Measurements from ENCODE around the gene LSM14A.
A peak's percentile ranks its signal among the peaks of the same experiment; 100 is the strongest.
"Not testable (repeated sequence)": the region's sequence is repeated elsewhere in the genome, so short reads cannot be mapped to it uniquely, and the experiment has no call there.

LSM14A gene

DNA sequence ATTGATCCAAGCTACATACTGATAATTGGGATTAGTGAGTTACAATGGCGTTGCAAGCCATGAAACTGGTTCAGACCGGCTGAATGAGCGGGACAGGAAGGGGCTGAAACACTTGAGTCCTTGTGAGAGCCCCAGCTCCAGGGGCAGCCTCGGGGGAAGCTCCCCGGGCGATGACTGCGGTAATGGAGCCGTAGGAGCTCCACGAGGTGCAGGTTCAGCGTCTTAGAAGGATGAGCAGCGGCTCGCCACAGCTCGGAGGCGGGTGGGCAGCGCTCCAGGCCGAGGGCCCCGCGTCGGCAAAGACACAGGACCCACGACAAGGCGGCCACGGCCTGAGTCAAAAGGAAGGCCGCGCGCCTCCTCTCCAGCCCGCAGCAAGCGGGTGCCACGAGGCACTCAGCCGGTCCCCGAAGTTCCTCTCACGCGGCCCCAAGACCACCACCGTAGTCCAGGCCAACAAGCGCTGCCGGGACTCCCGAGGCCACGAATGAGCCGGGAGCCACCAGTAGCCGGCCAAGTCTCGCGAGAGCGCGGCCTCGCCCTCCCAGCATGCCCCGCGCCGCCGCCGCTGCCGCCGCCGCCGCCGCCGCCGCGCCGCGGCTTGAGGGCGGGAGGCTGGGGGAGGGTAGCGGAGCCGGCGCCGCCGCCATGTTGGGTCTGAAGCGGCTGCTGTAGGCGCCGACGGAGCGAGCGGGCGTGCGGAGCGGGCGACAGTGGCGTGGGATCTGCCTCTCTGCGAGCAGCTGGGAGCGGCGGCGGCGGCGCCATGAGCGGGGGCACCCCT lies at the start of gene LSM14A:
Gene LSM14A, plus strand, starts transcription at position 628 of the 784 bp plus-strand sequence. Its CDS starts 139 bp downstream, at position 767.
- DNase-seq (ENCODE audit: low read depth in 2 of 2) = peak; percentile 82 to 85

- DNase-seq (ENCODE audit: low read depth in 2 of 2) = no peak
These were observed 47.5 kb upstream of the LSM14A start for GRCh38 chr19:34124828-34125227.

- no peak for DNase-seq (ENCODE audit: low read depth in 2 of 2)
These were observed 45.3 kb upstream of the LSM14A start for GRCh38 chr19:34126966-34127365.

- no peak for DNase-seq (ENCODE audit: low read depth in 2 of 2)
These were observed 44.6 kb upstream of the LSM14A start for GRCh38 chr19:34127684-34128189.

DNA sequence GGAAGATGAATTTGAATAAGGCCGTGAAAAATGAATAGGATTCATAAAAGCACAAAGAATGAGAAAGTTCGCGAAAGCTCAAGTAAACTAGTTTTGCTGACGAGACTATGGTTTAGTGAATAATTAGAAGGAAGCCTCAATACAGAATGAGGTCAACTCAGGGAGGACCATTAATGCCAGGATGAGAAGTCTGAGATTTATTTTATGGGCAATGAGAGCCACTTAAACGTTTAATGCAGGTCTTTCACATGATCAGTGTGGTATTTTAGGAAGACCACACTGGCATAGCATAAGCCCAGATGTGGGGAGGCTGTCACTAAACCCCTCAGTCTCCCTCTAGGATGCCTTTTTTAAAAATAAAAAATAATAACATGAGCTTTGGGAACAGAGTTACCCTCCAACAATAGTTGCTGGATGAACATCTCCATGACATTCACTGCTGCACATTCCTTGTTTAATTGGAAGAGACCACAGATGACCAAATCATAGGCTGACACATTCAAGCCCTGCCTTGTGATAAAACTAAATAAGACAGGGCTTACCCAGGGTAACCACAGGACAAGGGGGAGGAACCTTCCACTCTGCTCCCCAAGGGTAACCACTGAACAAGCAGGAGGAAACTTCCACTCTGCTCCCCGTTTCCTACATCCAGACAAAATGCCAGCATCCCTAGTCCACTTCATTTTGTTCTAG lies 43.6 kb upstream of the LSM14A start:
- no peak for DNase-seq (ENCODE audit: low read depth in 2 of 2)

GRCh38 chr19:34131100-34131499 lies 41.2 kb upstream of the LSM14A start:
- no peak for DNase-seq (ENCODE audit: low read depth in 2 of 2)

- not testable (repeated sequence) for DNase-seq (ENCODE audit: low read depth in 2 of 2)
These were observed 40.2 kb upstream of the LSM14A start for GRCh38 chr19:34132145-34132544.

- DNase-seq (ENCODE audit: low read depth in 2 of 2) = not testable (repeated sequence)
These were observed 39.6 kb upstream of the LSM14A start for GRCh38 chr19:34132706-34133105.

DNA sequence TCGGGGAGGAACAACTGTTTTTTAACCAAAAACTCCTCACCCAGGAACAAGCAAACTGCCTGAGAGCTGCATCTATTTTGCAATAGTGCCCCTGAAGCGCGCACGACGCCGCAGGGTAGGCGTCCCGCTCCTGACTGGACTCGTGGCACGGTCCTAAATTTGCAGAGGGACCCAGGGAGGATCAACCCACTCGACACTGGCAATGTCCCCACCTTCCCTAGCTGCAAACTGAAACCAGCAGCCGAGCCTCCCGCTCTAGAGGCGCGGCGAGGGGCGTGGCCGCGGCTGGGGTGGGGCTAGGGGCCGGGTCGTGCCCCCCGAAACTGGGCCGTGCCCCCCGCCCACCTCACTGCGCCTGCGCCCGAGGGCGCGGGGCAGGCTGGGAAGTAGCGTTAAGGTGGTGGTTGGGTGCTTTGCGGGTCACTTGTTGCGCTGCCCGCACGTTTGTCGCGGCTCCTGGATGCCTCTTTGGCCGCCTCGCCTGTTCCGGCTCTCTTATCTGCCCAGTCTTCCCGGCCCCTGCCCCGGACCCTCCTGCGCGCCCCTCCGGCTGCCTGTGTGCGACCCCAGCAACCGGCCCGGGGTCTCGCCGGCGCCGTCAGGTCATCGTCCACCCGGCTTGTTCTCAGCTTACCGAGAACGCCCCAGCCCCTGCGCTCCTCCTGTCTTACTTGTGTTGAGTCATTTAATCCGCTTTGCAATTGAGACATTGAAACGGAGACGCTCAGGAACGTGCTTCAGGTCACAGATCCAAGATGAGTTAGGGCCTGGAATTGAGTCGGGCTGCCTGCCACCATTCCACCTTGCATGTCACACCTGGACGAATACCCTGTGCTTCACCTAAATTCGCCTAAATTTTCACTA lies 37.9 kb upstream of the LSM14A start:
- DNase-seq (ENCODE audit: low read depth in 2 of 2) = peak; percentile 79 to 87

DNA sequence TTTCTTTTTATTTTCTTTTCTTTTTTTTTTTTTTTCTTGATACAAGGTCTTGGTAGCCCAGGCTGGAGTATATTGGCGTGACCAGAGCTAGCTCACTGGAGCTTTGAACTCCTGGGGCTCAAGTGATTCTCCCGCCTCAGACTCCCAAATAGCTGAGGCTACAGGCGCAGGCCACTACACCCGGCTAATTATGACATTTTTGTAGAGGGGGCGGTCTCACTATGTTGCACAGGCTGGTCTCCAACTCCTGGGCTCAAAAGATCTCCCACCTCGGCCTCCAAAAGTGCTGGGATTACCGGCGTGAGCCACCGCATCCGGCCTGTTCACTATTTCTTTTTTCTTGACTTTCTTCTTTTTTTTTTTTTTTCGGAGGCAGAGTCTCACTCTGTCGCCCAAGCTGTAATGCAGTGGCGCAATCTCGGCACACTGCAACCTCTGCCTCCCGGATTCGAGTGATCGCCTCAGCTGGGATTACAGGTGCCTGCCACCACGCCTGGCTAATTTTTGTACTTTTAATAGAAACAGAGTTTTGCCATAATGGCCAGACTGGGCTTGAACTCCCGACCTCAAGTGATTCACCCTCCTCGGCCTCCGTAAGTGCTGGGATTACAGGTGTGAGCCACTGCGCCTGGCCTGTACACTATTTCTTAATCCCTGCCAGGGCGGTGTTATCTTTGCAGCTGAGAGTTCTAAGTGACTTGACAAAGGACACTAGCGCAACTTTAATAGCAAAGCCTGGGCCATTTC lies 37.1 kb upstream of the LSM14A start:
- DNase-seq (ENCODE audit: low read depth in 2 of 2) = no peak

GRCh38 chr19:34135821-34136611 lies 36.3 kb upstream of the LSM14A start:
- DNase-seq (ENCODE audit: low read depth in 2 of 2) = no peak

DNA sequence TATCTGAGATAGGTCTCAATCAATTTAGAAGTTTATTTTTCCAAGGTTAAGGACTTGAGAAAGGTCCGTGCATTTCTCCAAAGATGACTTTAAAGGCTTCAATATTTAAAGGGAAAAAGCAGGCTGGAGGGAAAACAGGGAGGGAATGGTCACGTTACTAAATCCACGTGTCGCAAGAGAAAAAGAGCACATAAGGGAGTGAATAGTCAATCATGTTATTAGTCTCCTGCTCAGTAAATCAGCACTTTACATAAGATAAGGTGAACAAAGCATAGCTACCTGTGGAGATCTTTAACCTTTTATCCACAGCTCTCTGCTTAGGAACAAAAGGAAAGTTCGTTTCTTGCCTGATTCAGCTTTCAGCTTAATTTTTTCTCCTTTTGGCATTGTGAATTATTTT lies 31.3 kb upstream of the LSM14A start:
- no peak for DNase-seq (ENCODE audit: low read depth in 2 of 2)

- no peak for DNase-seq (ENCODE audit: low read depth in 2 of 2)
These were observed 29.9 kb upstream of the LSM14A start for GRCh38 chr19:34142440-34142839.

DNA sequence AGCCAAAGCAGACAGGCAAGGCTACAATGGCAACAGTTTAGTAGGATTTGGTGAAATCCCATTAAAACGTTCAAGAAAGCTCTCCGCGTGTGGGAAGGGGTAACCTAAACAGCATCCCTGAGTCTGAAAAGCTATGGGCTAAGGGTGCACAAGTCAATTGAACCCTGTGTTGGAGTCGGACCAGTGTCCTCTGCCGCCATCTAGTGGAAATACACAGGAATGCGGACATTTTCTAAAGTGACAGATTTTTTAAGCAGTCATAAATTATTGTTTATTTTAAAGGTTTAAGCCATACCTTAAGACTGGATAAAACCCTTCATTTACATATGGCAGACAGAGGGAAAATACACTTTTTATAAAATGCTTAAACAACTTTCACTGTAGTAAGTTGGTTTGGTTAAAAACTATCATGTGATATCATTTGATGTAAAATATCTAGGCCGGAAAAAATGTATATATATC lies 26.5 kb upstream of the LSM14A start:
- DNase-seq (ENCODE audit: low read depth in 2 of 2) = peak in 1 of 2 experiments; percentile 26

DNA sequence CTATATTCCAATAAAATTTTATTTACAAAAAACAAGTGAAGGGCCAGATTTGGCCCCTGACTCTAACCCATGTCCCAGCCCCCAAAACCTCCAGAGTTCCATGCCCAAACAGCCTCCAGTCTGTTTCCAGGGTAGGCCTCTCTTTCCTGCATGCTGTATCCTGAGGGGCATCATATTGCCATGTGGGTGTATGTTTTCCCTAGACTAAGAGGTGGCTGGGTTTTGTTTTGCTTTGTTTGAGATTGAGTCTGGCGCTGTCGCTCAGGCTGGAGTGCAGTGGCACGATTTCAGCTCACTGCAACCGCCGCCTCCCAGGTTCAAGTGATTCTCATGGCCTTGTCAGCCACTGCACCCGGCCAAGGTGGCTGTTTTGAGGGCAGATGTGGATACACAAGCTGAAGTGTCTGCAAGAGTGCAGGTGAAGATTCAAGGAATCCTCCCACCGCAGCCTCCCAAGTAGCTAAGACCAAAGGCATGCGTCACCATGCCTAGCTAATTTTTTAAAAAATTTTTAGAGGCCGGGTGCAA lies 23.6 kb upstream of the LSM14A start:
- no peak for DNase-seq (ENCODE audit: low read depth in 2 of 2)

GRCh38 chr19:34149873-34150272 lies 22.4 kb upstream of the LSM14A start:
- DNase-seq (ENCODE audit: low read depth in 2 of 2) = no peak

DNA sequence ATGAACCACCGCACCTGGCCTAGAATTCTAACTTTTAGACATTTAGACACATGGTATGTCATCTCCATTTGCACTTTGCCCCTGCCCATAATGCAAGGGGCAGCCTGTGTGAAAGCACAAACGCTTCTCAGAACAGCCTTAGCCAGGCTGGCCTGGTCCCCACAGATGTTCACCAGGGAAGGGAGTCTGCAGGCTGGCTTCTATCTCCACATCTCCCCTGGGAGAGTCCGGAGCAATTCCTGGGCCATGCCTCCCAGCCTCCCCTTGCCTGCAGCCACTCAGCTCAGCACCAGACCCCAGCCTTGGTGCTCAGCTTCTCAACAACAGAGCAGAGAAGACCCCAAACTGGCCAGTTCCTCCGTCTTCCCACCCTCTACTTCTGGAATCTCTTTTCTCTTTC lies 21.7 kb upstream of the LSM14A start:
- no peak for DNase-seq (ENCODE audit: low read depth in 2 of 2)

GRCh38 chr19:34151439-34151838 lies 20.9 kb upstream of the LSM14A start:
- DNase-seq (ENCODE audit: low read depth in 2 of 2) = no peak

GRCh38 chr19:34154401-34154800 lies 17.9 kb upstream of the LSM14A start:
- DNase-seq (ENCODE audit: low read depth in 2 of 2) = no peak

- DNase-seq (ENCODE audit: low read depth in 2 of 2) = no peak
These were observed 16.6 kb upstream of the LSM14A start for GRCh38 chr19:34155686-34156085.
